SU-DHL-6 (cell line): ENCODE data around the gene SCFD2.

Experiments used
- EZH2phosphoT487 ChIP-seq: fragments of 200-600 bp; sonication (generic), shearing (Covaris generic); conservative IDR thresholded peaks from 2 replicates; pipeline ENCODE4 v1.6.1; 2018; ENCODE audit warnings: mild to moderate bottlenecking, antibody characterized with exemption, low read length, moderate library complexity, mixed read lengths
- TF ChIP-seq, protein P1 (sequence below): fragments of 200-600 bp; sonication (generic); IDR thresholded peaks from one replicate; pipeline ENCODE4 v1.5.1; 2017; ENCODE audit warnings: antibody characterized with exemption, mild to moderate bottlenecking, low read length, moderate library complexity; ENCODE audit not compliant: insufficient read depth, poor library complexity, severe bottlenecking

- TF ChIP-seq, protein P1, sequence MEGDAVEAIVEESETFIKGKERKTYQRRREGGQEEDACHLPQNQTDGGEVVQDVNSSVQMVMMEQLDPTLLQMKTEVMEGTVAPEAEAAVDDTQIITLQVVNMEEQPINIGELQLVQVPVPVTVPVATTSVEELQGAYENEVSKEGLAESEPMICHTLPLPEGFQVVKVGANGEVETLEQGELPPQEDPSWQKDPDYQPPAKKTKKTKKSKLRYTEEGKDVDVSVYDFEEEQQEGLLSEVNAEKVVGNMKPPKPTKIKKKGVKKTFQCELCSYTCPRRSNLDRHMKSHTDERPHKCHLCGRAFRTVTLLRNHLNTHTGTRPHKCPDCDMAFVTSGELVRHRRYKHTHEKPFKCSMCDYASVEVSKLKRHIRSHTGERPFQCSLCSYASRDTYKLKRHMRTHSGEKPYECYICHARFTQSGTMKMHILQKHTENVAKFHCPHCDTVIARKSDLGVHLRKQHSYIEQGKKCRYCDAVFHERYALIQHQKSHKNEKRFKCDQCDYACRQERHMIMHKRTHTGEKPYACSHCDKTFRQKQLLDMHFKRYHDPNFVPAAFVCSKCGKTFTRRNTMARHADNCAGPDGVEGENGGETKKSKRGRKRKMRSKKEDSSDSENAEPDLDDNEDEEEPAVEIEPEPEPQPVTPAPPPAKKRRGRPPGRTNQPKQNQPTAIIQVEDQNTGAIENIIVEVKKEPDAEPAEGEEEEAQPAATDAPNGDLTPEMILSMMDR = no peak
- TF ChIP-seq EZH2phosphoT487 = no peak
Measured at GRCh38 chr4:52833941-52834525, 531.8 kb downstream of the SCFD2 start.
